ENCODE data around the gene DENND10.
A peak's percentile ranks its signal among the peaks of the same experiment; 100 is the strongest.
"Not testable (repeated sequence)": the region's sequence is repeated elsewhere in the genome, so short reads cannot be mapped to it uniquely, and the experiment has no call there.

The DENND10 gene

GRCh38 chr10:119166564-119166963 is 62.7 kb downstream of the DENND10 start:
- DNase-seq (ENCODE audit: low read depth in 2 of 2), result no peak

GRCh38 chr10:119167041-119167440 is 63.1 kb downstream of the DENND10 start:
- DNase-seq (ENCODE audit: low read depth in 2 of 2), result no peak

- DNase-seq (ENCODE audit: low read depth in 2 of 2), result no peak
These were observed 70.2 kb downstream of the DENND10 start for GRCh38 chr10:119174109-119174508.

DNA sequence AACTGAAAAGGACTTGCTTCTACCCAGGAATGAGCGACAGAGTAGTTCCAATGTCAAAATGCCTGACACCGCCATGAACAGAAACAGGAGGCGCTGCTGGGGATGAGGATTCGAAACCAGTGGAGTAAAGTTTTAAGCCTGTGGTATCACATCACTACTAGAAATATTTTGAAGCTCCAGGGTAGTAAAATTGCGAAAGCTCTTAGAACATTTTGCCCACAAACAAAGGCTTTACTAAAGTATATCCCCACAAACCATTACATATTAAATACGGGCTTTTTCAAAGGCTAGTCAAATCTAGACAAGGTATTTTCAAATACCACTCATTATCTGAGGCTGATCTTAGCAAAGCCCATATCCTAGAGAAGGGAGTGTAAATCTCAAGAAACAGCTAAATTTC is 72.3 kb downstream of the DENND10 start:
- DNase-seq (ENCODE audit: low read depth in 2 of 2), result no peak

DNA sequence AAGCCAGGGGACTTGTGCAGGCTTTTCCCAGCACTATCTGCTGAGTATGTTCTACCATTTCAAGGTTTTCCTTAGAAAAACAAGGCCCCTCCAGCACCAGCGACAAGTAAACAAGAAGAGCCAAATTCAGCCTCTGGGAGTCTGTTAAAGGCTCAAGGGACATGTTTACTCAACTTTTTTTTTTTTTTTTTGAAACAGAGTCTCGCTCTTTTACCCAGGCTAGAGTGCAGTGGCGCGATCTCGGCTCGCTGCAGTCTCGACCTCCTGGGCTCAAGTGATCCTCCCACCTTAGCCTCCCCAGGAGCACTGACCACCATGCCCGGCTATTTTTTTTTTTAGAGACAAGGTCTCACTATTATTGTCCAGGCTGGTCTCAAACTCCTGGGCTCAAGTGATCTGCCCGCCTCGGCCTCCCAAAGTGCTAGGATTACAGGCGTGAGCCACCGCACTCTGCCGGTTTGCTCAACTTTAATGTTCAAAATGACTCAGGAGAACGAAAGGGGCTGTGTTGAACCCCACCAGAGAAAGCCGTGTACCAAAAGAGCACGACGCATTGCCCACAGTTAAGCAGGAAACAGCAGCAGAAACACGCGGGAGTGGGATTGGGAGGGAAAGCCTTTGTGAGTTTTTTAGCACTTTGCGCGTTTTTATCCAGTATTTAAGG is 73.9 kb downstream of the DENND10 start:
- DNase-seq (ENCODE audit: low read depth in 2 of 2), result peak in 1 of 2 donors; percentile 14

GRCh38 chr10:119178372-119179119 is 74.6 kb downstream of the DENND10 start, which contains the start of gene PRDX3:
TSS of gene PRDX3 (minus strand) at chr10:119178812. CDS start at chr10:119178790, 22 bp downstream.
- DNase-seq (ENCODE audit: low read depth in 2 of 2), result peak; percentile 88 to 96

DNA sequence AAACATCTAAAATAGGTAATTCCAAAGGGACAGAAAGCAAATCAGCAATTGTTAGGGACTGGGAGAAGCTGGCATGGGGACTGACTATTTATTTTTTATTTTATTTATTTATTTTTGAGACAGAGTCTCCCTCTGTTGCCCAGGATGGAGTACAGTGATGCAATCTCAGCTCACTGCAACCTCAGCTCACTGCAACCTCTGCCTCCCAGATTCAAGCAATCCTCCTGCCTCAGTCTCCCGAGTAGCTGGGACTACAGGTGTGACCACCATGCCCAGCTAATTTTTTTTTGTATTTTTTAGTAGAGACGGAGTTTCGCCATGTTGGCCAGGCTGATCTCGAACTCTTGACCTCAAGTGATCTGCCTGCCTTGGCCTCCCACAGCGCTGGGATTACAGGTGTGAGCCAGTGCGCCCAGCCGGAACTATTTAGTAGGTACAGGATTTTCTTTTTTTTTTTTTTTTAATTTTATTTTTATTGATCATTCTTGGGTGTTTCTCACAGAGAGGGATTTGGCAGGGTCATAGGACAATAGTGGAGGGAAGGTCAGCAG is 77.0 kb downstream of the DENND10 start:
- DNase-seq (ENCODE audit: low read depth in 2 of 2), result not testable (repeated sequence)

GRCh38 chr10:119183664-119184412 is 79.9 kb downstream of the DENND10 start:
- DNase-seq (ENCODE audit: low read depth in 2 of 2), result no peak

All from stimulated activated CD4-positive, alpha-beta T cell treated with anti-CD3 and anti-CD28 coated beads, Interleukin-15, amount 100 ng/mL, for 48 hours (primary cell).